H1 (cell line): ENCODE data around the gene SIRT7. TPM values are rescaled to one million over a fixed set of nuclear protein-coding genes. Genes with fewer than 3 reads are reported as not detected.

ENCODE experiments used
- JUND ChIP-seq: IDR thresholded peaks from 2 replicates; pipeline ENCODE4 v1.6.1; 2011; ENCODE audit warnings: mild to moderate bottlenecking, improper control_type of control experiment, low read length
- NANOG ChIP-seq: IDR thresholded peaks from 2 replicates; pipeline ENCODE4 v1.6.1; 2011; ENCODE audit warnings: low read length, low read depth, mild to moderate bottlenecking, inconsistent platforms; ENCODE audit not compliant: insufficient read depth, poor library complexity, severe bottlenecking
- RAD21 ChIP-seq, 2 experiments: IDR thresholded peaks in 1 of 2; conservative IDR thresholded peaks in 1 of 2; 2 replicates each; pipeline ENCODE4 v1.6.1; 2011; ENCODE audit warnings: low read depth in 2 of 2, low read length in 2 of 2, improper control_type of control experiment in 1 of 2, inconsistent platforms in 1 of 2, mild to moderate bottlenecking in 1 of 2, moderate library complexity in 1 of 2
- polyA plus RNA-seq, 7 experiments: library from polyadenylated mRNA; depleted of rRNA in 3 of 7; stranded (reverse) in 5 of 7; unstranded in 2 of 7; fragments of >200 nt in 5 of 7; fragments of 200-250 nt in 2 of 7; gene quantifications; 1 replicate in 5 of 7; 2 replicates in 1 of 7; 4 replicates in 1 of 7; pipeline versions ENCODE4 v1.2.1 to v1.2.3, GENCODE V29; 2011 to 2013; ENCODE audit warnings: missing spikeins in 2 of 7, mixed read lengths in 2 of 7
- total RNA-seq: library from RNA; stranded (reverse); fragmentation: NEBNext Ultra II Directional; extraction: Animal tissue kit (Norgen Biotek cat#: 25700); gene quantifications from 2 replicates; pipeline ENCODE4 v1.2.1, GENCODE V29; 2021

Gene SIRT7
- total and polyA plus RNA-seq, 2 of the 8 experiments (the other 6 are each of a cell fraction or from before 2014, with no cell fraction given): 5.8 to 16.6 TPM

DNA sequence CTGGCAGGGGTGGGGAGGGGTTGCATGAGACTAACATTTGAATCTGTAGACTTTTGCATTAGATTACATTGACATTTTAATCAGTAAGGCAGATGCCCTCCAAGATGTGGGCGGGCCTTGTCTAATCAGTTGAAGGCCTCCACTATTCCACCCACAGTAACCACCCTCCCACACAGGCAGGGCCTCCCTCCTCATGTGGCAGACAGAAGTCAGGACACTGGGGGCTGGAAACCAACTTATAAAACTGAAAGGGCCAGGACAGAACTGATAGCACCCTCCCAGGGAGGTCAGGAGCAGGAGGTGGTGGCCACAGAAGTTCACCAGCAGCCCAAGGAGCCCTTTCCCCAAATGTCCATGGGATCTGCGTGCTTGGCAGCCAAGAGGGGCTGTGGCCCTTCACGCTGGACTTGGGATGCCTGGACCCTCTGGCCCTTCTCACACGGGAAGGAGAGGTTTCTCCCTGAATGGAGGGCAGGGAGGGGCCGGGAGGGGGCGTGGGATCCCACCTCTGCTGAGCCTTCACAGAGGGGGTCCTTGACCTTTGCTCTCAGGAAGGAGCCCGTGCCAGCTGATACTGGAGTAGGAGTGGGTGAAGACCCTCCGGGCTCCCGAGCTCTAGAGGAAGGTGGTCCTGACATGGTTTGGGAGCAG lies 14.5 kb upstream of the SIRT7 start (continued):
- TF ChIP-seq NANOG (no peak), JUND (no peak), RAD21 (IDR thresholded peaks at IDR 0.05 in 1 of 2, conservative IDR thresholded peaks at IDR 0.05 in 1 of 2; ENCODE audit: low read depth in 2 of 2, low read length in 2 of 2) (no peak)
